ENCODE data around the gene MS4A5. TPM values are rescaled to one million over a fixed set of nuclear protein-coding genes. Genes with fewer than 3 reads are reported as not detected.

MS4A5 gene
- total and polyA plus RNA-seq, 10 of the 15 experiments (the other 5 are each of a cell fraction or from before 2014, with no cell fraction given), result not detected

- TF ChIP-seq IRF4 (IDR thresholded peaks at IDR 0.05; ENCODE audit: low read depth, low read length) (0 out of 2 replicates have a peak, but pooled peaks have one; percentile 36), RB1 (IDR thresholded peaks at IDR 0.05; ENCODE audit: borderline replicate concordance) (no peak), TARDBP (IDR thresholded peaks at IDR 0.05; ENCODE audit: borderline replicate concordance) (peak; percentile 53; the same call in 1 of the 2 replicates), MEF2A (IDR thresholded peaks at IDR 0.05; ENCODE audit: insufficient read depth, low read depth, low read length) (0 out of 2 replicates have a peak, but pooled peaks have one; percentile 38), EED (IDR thresholded peaks at IDR 0.05; ENCODE audit: low read depth) (peak; percentile 49; the same call in 1 of the 2 replicates), BACH1 (IDR thresholded peaks at IDR 0.05; ENCODE audit: borderline replicate concordance) (no peak), ATF2 (IDR thresholded peaks at IDR 0.05; ENCODE audit: low read length) (peak; percentile 58; the same call in 1 of the 2 replicates), CEBPB (IDR thresholded peaks at IDR 0.05; ENCODE audit: borderline replicate concordance in 1 of 2, low read depth in 2 of 2, low read length in 2 of 2) (peak in 1 of 2 experiments; percentile 61; a peak in 1 of 4 replicates), RUNX3 (IDR thresholded peaks at IDR 0.05; ENCODE audit: low read length) (peak; percentile 67), NFXL1 (IDR thresholded peaks at IDR 0.05; ENCODE audit: borderline replicate concordance) (no peak), FOXM1 (IDR thresholded peaks at IDR 0.05; ENCODE audit: low read depth, low read length) (peak; percentile 83)
These were observed 47.7 kb downstream of the MS4A5 start (continued) for GRCh38 chr11:60477035-60477445.

DNA sequence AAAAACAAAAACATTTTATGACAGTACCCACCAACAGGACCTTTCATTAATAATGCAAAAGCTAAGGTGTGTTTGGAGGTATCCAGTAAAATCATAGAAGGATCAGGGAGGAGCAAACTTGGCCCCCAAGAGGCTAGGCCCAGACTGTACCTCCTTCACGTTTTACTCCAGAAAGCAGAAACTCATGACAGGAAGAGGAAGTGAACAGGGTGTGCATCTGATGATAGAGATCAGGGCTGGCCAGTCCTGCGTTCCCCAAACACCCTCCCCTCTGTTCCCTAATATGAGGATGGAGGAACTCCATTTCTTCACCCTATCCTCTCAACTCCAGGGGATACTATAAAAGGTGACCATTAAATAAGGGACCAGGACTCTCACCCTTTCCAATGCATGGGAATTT lies 53.0 kb downstream of the MS4A5 start:
- ChIA-PET SMC1A (ENCODE audit: uncharacterized antibody, unreplicated experiment) (interaction anchor here (0.7 to 4.4 kb wide), 8 partner anchors 10 to 217 kb away, joined by 3 to 123 read pairs (median 14); partner anchors contain the start of gene MS4A1), CTCF (interaction anchor here (0.9 to 4.4 kb wide), 8 partner anchors 20 to 231 kb away, joined by 3 to 146 read pairs (median 4); partner anchors contain the start of gene MS4A1), RAD21 (ENCODE audit: unreplicated experiment) (interaction anchor here (3.1 to 4.4 kb wide), 2 partner anchors 26 to 118 kb away, joined by 18 to 97 read pairs; partner anchors contain the start of gene MS4A1), POLR2A (interaction anchor here (0.9 kb wide), 1 partner anchor 26 kb away, joined by 3 read pairs; no protein-coding TSS in a partner anchor)
- BruUV-seq (replicated peaks), result no TSS peak
- 28% methylated on average over 2 of the region's 2 CpGs for WGBS (ENCODE audit: insufficient coverage, insufficient replicate concordance, low lambda C conversion rate, missing lambda C conversion rate)
- Histone ChIP-seq H3K4me3 (no peak overlapping the region), H3K4me2 (ENCODE audit: control insufficient read depth, insufficient read depth) (no peak overlapping the region), H3K36me3 (ENCODE audit: control insufficient read depth in 2 of 2, insufficient read depth in 2 of 2, low read length in 1 of 2) (no peaks in the 10 kb centered on the region), H3K79me2 (ENCODE audit: control insufficient read depth, insufficient read depth, low read length) (no peaks in the 10 kb centered on the region), H3K9me3 (replicated peaks; ENCODE audit: control insufficient read depth, insufficient read depth, low read length) (peaks cover 4% of the 10 kb centered on the region), H3K4me1 (ENCODE audit: control insufficient read depth, insufficient read depth, low read length) (peaks cover 14% of the 10 kb centered on the region), H3K9ac (ENCODE audit: control insufficient read depth, insufficient read depth, low read length) (no peak overlapping the region), H4K20me1 (ENCODE audit: control insufficient read depth, insufficient read depth) (no peaks in the 10 kb centered on the region), H3K27ac (ENCODE audit: control insufficient read depth, insufficient read depth) (no peak overlapping the region), H2AFZ (ENCODE audit: control insufficient read depth, low read depth, low read length) (peak overlapping the region; percentile 85), H3K27me3 (replicated peaks in 1 of 2; ENCODE audit: control insufficient read depth in 2 of 2, insufficient read depth in 2 of 2, low read length in 1 of 2) (no peaks in the 10 kb centered on the region)
- peak; percentile 77 for TF ChIP-seq GABPA (IDR thresholded peaks at IDR 0.05; ENCODE audit: low read depth)
- TF ChIP-seq SPI1 (IDR thresholded peaks at IDR 0.05; ENCODE audit: borderline replicate concordance, insufficient read depth, low read depth, low read length), result peak; percentile 81
- TF ChIP-seq SREBF1 (IDR thresholded peaks at IDR 0.05; ENCODE audit: low read length), result no peak
- TF ChIP-seq ZBTB40 (IDR thresholded peaks at IDR 0.05; ENCODE audit: borderline replicate concordance), result peak; percentile 48; the same call in 1 of the 2 replicates
- intact Hi-C loops (cut with micrococcal nuclease; ENCODE audit: unreplicated experiment) (loop anchor here (1.0 kb wide), 1 partner anchor 119 kb away; no protein-coding TSS in a partner anchor), in situ Hi-C loops (cut with MboI) (loop anchor here (5.0 kb wide), 2 partner anchors 115 to 210 kb away; no protein-coding TSS in a partner anchor)
- ATAC-seq, result peak; percentile 49
- DNase-seq (ENCODE audit: low read depth, low spot score), result no peak
- peak; percentile 49 for FAIRE-seq

Measured in GM12878 (cell line).